ENCODE results near the gene ILDR1. TPM values are rescaled to one million over a fixed set of nuclear protein-coding genes. Genes with fewer than 3 reads are reported as not detected.
A peak's percentile ranks its signal among the peaks of the same experiment; 100 is the strongest.

The ILDR1 gene
- total RNA-seq, 1 donor from 2014 or later = 1.7 TPM

DNA sequence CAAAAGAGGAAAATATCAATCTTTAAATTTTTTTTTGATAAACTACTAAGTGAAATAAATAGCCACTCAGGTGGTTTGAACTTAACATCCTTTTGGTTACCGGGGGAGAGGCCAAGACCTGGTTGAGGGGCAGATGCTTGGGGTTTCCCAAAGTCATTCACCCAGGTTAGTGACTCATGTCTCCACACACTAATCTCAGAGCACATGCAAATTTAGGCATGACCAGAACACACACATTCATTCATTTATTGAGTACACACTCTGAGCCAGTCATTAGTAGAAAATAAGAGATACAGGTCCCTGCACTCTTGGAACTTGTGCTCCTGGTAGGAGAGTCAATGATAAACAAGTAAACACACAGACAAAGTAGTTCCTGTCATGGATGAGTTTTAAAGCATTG is 7.3 kb downstream of the ILDR1 start:
- DNase-seq = no peak

DNA sequence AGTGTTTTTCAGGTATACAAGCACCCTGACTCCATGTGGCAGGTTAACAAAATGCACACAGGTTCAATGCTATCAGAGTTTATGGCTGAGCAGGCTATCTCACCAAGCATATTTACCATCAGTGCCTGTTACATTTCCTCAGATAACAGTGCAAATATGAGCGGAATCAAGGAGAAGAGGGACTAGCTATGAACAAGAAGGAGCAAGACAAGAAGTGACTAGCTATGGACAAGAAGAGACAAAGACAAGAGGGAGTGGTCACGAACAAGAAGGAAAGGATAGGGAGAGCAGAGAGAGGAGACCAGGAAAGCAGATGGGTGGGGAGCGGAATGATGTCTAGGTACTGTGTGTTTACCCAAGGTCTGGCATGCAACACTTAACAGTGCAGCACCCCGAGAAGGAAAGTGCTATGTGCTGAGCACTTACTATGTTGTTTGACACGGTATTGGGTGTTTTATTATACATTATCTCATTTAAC is 8.6 kb downstream of the ILDR1 start:
- no peak for DNase-seq

DNA sequence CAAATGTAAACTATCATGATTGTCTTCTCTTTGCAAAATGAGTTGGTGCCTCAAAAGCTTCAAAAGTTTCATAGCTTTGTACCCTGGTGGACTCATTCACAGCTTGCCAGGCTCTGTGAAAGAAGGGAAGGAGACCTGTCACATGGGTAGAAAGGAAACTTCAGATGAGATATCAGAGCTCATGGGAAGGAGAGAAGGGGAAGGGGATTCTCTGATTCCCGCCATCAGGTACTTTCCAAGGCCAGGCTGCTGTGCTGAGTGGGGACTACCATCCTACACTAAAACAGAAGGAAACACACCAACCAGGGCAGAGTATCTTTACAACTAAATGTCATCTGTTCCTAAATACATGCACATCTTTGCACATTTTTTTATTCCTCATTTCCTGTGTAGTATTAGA is 9.2 kb downstream of the ILDR1 start:
- DNase-seq = no peak

DNA sequence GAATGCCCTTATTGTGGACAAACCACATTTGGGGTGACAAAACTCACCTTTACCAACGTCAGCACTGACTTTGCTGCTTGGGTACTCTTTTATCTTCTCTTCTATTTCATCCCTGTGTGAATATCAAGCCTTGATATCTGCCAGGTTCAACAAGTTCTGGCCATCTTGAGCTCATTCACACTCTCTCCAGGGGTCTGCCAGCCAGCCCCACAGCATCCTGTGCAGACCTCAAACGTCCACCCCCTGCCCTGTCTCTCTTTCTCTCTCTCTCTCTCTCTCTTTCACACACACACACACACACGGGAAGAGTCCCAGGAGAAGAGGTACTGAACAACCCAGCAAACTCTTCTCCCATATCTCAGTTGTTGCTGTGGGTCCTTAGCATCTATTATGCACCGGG is 10.7 kb downstream of the ILDR1 start:
- DNase-seq = no peak

DNA sequence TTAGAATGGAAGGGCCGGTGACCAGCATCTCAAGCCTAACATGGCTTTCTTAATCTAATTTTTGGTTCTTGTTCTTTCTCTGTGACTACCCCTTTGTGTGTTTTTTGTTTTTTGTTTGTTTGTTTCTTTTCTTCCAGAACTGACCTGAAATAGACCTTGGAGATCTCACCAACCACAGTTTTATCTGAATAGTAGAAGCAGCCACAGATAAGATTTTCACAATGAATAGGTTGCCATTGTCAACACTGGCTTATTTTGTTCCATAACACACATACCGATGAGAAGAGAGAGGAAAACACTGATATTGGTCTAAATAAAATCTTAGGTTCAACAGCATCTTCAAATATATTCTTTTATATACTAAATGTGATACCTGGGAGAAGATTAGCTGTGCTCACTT is 11.5 kb downstream of the ILDR1 start:
- no peak for DNase-seq

DNA sequence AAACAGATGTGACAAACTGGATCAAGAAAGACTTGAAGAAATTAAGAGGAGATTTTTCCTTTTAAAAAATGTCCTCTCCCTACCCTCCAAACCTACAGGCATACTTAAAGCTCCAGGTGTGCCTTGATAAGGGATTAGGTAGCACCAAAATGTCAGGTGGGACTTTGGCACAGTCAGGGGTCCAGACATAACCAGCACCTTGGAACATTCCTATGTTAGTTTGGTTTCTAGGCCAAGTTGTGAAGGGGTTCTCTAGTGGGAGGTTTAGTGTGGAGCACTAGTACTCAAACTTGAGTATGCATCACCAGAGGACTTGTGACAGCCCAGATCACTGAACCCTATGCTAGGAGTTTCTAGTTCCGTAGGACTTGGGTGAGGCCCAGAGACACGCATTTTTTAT is 13.9 kb downstream of the ILDR1 start:
- no peak for DNase-seq

DNA sequence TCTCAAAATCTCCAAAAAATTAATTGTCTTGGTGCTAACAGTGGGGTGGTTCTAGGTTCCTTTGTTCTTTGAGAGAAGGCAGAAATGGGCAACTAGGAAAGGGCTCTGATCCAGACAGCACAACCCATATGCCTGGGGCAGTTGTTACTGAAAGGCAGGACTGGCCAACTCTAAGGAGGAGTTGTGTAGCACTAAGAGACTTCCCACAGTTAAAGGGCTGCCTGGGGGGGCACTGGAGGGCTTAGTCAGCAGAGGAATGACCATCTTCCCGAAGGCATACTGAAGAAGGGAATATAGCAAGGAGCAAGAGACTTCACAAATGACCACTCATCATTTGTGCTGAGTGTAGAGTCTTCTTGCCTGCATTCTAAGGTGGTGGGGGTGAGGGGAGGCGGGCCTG is 15.8 kb downstream of the ILDR1 start:
- no peak for DNase-seq

DNA sequence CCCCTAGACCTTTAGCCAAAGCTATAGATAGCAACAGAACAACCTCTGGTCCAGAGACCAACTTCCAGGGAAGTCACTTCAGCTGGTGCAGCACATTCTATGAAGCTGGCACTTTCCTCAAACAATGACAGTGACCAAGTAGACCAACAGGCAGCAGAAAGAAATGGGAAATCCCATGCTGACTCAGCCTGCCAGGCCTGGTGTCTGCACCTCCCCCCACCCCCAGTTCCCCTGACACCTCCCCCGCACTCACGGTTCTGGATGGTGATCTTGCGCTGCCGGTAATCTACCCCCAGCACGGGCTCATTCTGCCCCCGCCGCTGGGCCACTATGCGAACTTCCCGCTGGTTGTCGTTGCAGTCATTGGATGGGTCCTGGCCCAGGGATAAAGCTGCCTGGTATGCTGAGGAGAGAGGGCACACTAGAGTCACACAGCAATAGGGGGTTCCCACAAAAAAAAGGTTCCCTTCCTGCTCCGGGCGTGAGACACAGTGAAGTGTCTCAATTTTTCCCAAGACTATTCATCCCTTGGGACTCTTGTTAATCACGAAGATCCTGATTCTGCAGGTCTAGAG is 17.0 kb downstream of the ILDR1 start:
- no peak for DNase-seq

DNA sequence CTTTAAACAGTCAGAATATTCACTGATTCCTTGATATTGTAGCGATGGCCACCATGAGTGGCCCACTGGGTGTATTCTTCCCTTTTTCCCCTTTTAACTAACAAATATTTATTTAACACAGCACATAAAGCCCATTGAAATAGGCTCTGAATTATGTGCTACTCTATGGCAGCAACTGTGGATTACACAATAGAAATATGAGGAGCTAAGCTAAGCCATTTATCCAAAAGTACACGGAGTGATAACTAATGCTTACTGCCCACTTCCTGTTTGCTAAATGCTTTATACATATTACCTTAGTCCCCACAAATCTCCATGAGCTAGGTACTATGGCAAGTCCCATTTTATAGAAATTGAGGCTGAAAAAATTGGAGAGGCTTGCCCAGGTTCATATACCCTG is 17.9 kb downstream of the ILDR1 start:
- DNase-seq = no peak

DNA sequence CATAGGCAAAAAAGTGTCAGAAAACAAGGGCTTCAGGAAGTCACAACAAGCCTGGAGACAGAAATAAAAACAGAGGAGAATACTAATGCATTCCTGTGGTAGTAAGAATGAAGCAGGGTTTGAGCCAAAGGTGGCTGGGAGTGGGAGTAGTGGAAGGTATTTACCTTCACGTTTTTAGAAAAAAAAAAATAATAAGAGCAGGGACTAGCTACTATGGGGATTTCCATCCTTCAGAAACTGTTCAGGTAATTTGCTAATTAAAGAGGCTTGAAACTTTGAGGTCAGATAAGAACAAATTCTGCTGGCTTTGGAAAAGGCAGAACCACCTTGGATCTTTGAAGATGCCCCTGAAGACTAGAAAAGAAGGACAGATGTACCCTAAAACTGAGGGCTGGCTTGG is 18.4 kb downstream of the ILDR1 start:
- no peak for DNase-seq

DNA sequence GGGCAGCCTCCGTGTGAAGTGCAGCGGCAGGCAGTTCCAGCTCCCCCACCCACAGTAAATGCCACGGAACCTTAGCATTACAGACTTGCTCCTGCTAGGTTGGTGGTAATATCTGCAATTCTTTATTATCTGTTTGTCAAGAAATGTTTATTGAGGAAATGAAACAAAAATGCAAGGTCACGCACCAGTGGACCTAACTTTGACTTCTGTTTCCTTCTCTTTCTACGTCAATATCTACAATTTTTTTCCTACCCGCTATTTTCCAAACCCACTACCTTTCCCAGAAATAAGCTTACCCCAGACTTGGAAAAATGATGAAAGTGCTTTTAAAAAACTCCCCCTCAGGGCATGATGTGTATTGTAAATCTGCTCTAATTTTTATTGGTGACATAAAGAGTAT is 18.9 kb downstream of the ILDR1 start:
- DNase-seq = no peak

DNA sequence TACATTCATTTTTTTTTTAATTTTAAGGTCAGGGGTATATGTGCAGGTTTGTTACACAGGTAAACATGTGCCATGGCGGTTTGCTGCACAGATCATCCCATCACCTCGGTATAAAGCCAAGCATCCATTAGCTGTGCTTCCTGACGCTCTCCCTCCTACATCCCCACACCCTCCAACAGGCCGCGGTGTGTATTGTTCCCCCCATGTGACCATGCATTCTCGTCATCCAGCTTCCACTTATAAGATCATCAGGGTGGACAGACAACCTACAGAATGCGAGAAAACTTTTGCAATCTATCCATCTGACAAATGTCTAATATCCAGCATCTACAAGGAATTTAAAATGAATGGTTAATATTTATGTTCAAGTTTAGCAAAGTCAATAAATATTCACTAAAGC is 19.4 kb downstream of the ILDR1 start:
- DNase-seq = no peak

DNA sequence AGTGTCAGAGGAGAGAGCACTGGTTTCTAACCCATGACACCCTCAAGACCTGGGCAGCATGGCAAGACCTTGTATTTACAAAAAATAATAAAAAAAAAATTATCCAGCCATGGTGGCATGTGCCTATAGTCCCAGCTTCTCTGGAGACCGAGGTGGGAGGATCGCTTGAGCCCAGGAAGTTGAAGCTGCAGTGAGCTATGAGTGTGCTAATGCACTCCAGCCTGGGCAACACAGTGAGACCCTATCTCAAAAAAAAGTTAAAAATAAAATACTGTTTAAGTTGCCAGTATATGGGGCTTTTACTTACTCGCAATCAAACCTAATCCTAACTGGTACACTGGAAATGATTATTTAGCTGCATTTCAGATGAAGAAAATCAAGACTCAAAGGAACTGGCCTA is 20.2 kb downstream of the ILDR1 start:
- no peak for DNase-seq

DNA sequence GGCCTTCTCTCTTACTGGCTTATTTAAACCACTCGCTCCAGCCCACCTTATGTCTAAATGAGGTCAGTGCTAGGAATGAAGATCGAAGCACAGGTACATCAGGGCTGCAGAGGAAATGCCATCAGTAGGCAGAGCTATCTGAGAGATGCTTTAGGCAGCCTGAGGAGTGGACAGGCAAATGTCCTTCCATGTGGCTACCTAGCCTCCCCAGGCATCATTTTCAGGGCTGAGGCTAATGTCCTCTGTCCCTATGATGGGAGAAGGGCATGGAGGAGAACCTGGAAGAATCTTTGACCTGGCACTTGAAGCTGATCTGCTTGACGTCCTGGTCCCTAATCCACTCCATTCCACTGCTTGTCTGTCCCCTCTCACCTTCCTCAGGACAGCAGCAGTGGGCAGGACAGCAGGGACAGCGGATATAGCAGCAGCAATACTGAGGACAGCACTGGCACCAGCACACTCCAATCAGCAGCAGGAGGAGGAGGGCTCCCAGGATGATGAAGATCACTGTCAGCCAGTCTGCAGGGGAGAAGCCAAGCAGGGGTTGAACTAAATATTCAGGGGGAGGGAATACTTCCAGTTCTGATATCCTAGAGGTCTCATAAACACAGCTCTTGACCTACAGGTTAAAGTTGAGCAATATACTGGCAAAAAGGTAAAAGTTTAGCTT is 21.0 kb downstream of the ILDR1 start:
- DNase-seq = no peak

DNA sequence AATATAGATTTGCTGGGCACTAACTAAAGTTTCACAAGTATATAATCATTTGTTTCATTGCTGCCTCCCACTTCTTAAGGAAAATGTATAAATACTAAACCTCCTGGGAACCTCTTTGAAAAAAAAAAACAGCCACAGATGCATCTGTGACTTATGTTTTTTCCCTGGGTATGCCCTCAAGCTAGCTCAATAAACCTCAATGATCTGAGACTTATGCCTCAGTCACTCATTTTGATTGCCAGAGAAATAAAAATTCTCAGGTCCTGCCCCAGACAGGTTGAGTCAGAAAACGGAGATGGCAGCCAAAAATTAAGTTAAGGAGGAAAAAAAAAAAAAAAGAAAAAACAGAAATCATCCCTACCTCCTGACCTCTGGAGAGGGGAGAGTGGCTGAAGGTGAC is 22.1 kb downstream of the ILDR1 start:
- DNase-seq = no peak

DNA sequence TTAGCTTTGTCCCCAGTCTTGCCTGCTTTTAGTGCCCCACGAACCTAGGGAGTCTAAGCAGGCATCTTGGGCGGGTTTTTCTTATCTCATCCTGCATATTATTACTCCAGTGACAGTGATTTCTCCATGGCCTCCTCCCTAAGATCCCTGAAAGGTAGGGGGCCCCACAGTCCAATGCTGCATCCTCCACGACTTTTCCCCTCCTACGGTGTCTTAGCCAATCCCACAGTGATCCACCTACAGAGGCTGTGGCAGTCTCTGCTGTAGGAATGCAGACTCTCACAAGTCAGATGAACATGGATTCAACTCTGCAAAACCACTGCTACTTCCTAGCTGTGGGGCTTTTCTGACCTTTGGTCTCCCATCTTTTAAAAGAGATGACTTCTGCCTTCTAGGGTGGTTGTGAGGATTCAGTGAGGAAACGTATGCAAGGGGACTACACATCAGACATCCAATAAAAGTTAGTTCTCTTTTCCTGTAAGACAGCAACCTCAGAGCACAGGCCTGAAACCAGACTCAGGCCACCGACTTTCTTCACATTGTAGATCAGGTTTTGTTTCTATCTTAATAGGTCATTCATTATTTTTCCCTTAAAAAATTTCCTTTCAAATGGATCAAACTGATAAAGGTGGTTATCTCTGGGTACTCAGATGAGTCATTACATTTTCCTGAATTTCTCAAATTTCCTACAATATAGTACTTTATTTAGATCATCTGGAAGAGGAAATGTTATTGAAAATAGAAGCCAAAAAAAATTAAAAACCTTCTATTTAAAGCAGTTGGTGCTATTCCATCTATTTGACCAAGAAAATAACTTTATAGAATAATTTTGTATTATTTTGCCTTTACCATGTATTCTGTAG is 23.2 kb downstream of the ILDR1 start:
- no peak for DNase-seq

DNA sequence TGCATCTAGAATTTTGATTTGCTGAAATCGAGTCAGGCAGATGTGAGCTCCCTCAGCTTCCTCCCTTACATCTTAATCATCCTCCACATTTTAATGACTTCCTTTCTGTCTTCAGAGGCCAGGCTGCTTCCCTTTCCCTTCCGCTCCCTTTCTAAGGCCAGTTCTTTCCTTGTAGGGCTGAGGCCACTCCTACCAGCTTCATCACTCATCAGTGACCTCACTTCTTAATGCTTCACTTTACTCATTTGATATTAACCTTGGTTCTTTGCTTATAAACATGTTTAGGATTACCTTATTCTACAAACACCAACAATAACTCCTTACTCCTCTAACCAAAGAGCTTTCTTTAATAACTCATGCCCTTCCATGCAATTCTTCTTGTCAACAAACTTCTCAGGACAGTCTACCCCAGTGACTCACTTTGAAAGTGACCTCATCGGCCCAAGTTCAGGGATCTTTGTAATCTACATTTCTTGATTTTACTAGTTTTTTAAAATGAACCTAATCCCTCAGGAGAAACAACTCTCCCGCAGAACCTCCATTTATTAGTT is 23.9 kb downstream of the ILDR1 start:
- no peak for DNase-seq

DNA sequence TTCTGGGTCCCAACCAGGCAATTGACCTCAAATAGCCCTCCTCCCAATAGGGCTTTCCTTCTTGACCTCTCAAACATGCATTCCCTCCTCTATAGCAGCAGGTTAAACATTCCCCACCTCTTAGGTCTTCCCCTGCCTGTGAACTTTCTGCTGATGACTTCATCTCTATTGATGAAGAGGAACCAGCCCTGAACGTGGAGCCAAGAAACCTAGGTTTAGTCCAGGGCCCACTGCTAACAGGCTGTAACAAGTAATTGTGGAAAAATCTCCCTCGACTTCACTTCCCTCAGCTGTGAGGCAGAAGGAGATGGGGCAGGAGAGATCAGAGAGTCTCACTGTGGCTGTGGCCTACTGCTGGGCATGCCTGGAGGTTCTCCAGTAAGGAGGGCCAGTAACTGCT is 24.7 kb downstream of the ILDR1 start:
- DNase-seq = no peak

DNA sequence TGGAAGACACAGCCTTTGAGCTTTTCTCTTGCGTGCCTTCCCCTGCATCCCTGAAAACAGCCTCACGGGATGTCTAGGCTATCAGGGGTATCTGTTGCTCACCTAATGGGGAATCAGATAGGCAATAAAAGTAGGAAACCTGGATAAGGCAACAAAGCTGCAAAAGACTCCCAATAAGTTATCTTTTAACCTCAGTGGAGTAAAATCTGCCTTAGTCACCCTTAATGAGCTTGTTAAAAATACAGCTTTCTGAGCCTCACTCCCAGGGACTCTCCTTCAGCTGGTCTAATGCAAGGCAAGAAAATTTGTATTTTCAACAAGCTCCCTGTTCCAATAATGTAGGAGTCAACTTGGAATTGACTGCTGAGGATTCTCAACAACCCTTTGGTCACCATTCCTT is 25.6 kb downstream of the ILDR1 start:
- DNase-seq = no peak

DNA sequence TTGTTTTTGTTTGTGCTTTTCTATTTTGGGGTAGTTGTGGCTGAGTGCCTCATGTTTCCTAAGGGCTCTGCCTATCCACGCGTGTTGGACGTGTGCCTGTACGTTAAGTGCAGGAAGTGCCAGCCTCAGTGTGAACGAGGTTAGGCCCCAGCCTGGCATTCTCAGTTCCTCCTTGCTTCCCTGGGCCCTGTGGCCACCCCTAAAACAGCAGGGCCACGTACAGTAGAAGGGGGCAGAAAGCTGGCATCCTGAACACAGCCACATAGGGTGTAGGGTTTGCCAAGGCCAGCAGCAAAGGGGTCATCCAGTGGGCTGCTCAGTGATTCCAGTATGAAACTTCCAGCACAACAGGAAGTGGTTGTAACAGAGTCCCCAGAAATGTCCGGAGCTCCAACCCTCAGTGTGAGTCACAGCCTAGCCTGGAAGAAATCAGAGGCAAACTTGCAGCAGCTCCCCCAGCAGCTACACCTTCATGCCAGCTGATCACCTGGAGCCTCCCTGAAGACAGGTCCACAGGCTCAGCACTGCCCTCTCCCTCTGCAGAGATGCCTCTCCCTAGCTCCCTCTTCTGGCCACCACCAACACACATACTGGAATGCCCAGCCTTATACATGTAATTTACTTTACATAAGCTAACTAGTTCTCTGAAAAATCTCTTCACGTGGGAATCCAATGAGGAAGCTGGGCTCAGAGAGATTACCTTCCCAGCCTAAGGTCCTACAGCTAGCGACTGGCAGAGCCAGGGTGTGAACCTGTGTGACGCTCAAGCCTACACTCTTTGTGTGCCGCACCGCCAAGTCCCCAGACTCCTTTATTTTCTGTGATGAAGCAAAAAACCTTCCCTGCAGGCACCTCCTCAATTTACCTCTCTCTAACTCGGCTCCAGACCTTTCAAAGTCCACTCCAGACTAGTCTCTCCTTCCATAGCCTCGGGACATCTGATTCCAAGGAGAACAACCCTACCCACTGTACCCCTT is 26.6 kb downstream of the ILDR1 start:
- peak; percentile 40 for DNase-seq

DNA sequence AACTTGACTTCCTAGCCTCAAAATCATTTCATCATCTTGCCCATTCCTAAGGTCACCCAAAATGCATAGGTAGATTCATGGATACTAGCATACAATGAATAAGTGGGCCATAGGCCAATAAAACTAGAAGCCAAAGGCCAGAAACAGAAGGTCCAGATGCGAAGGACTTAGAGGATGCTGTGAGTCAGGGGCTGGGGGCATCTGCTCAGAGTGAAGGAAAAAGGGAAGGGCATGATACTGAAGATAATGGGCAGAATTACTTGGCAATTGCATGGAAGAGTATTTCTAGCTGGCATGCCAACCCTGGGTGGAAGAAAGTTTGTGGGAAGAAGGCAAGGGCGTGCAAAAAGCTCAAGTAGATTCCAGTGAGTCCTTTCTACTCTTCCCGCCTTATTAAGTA is 27.5 kb downstream of the ILDR1 start:
- DNase-seq = no peak
